ENCODE measurements around the gene MELTF. TPM values are rescaled to one million over a fixed set of nuclear protein-coding genes. Genes with fewer than 3 reads are reported as not detected.

MELTF gene
- total and polyA plus RNA-seq, 2 experiments from 2014 or later: 74.0 to 121 TPM

DNA sequence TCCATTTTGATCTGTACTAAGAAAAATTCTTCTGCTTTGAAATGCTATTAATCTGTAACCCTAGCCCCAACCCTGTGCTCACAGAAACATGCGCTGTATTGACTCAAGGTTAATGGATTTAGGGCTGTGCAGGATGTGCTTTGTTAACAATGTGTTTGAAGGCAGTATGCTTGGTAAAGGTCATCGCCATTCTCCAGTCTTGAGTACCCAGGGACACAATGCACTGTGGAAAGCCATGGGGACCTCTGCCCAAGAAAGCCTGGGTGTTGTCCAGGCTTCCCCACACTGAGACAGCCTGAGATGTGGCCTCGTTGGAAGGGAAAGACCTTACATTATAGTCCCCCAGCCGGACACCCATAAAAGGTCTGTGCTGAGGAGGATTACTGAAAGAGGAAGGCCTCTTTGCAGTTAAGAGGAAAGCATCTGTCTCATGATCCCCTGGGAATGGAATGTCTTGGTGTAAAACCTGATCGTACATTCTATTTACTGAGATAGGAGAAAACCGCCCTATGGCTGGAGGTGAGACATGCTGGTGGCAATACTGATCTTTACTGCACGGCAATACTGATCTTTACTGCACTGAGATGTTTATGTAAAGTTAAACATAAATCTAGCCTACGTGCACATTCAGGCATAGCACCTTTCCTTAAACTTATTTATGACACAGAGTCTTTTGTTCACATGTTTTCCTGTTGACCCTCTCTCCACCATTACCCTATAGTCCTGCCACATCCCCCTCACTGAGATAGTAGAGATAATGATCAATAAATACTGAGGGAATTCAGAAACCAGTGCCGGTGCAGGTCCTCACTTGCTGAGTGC lies 67.3 kb downstream of the MELTF start:
- Histone ChIP-seq H3K9me2 (replicated peaks; ENCODE audit: insufficient read depth) (no peaks in the 10 kb centered on the region), H2AFZ (no peak overlapping the region), H3K36me3 (replicated peaks; ENCODE audit: insufficient read depth, low read depth) (no peaks in the 10 kb centered on the region), H3K79me2 (peaks cover 14% of the 10 kb centered on the region), H3K27me3 (no peaks in the 10 kb centered on the region), H3K27ac (peak overlapping the region; percentile 91), H3K9me3 (ENCODE audit: low read depth) (no peaks in the 10 kb centered on the region), H3K4me1 (ENCODE audit: insufficient read depth) (peaks cover 19% of the 10 kb centered on the region), H3K4me3 (no peak overlapping the region), H4K20me1 (ENCODE audit: insufficient read depth, poor library complexity, severe bottlenecking) (no peaks in the 10 kb centered on the region), H3K4me2 (peak overlapping the region; percentile 25)
- no peak for TF ChIP-seq EZH2phosphoT487 (IDR thresholded peaks at IDR 0.05; ENCODE audit: low read depth, severe bottlenecking, unreplicated experiment)
- TF ChIP-seq, protein P1, sequence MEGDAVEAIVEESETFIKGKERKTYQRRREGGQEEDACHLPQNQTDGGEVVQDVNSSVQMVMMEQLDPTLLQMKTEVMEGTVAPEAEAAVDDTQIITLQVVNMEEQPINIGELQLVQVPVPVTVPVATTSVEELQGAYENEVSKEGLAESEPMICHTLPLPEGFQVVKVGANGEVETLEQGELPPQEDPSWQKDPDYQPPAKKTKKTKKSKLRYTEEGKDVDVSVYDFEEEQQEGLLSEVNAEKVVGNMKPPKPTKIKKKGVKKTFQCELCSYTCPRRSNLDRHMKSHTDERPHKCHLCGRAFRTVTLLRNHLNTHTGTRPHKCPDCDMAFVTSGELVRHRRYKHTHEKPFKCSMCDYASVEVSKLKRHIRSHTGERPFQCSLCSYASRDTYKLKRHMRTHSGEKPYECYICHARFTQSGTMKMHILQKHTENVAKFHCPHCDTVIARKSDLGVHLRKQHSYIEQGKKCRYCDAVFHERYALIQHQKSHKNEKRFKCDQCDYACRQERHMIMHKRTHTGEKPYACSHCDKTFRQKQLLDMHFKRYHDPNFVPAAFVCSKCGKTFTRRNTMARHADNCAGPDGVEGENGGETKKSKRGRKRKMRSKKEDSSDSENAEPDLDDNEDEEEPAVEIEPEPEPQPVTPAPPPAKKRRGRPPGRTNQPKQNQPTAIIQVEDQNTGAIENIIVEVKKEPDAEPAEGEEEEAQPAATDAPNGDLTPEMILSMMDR (IDR thresholded peaks at IDR 0.05; ENCODE audit: poor library complexity): no peak
- no peak for DNase-seq (ENCODE audit: low spot score)
- WGBS (ENCODE audit: low lambda C conversion rate, missing lambda C conversion rate): 43% methylated on average over 9 of the region's 9 CpGs

DNA sequence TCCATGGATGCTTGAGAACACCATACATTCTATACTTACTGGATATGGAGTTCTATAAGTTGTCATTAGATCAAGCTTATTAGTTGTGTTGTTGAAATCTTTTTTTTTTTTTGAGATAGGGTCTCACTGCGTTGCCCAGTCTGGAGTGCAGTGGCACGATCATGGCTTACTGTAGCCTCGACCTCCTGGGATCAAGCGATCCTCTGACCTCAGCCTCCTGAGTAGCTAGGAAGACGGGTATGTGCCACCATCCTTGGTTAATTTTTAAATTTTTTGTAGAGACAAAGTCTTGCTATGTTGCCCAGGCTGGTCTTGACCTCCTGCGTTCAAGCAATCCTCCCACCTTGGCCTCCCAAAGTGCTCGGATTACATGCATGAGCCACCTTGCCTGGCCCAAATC lies 74.8 kb downstream of the MELTF start:
- H3K4me2 ChIP-seq: no peak overlapping the region
- 86% methylated on average over 7 of the region's 7 CpGs for WGBS (ENCODE audit: low lambda C conversion rate, missing lambda C conversion rate)
- H3K36me3 ChIP-seq (replicated peaks; ENCODE audit: insufficient read depth, low read depth): no peaks in the 10 kb centered on the region
- TF ChIP-seq EZH2 (IDR thresholded peaks at IDR 0.05; ENCODE audit: borderline replicate concordance) (no peak), EZH2phosphoT487 (IDR thresholded peaks at IDR 0.05; ENCODE audit: low read depth, severe bottlenecking, unreplicated experiment) (no peak)
- TF ChIP-seq, protein P1 (IDR thresholded peaks at IDR 0.05; ENCODE audit: poor library complexity): no peak
- no peak for DNase-seq (ENCODE audit: low spot score)
- no peak overlapping the region for H3K4me3 ChIP-seq
- H2AFZ ChIP-seq: no peak overlapping the region
- no peaks in the 10 kb centered on the region for H3K4me1 ChIP-seq (ENCODE audit: insufficient read depth)
- no peaks in the 10 kb centered on the region for H3K9me3 ChIP-seq (ENCODE audit: low read depth)
- H3K27me3 ChIP-seq: no peaks in the 10 kb centered on the region
- no peaks in the 10 kb centered on the region for H3K79me2 ChIP-seq
- no peaks in the 10 kb centered on the region for H4K20me1 ChIP-seq (ENCODE audit: insufficient read depth, poor library complexity, severe bottlenecking)
- H3K27ac ChIP-seq: no peak overlapping the region
- H3K9me2 ChIP-seq (replicated peaks; ENCODE audit: insufficient read depth): no peaks in the 10 kb centered on the region

Other genes with a start within 250 kb of the MELTF start
- 32.2 and 37.9 TPM in 2 replicates for gene SENP5, start 161.9 kb downstream of the MELTF start, total RNA-seq
- 11.3 and 16.8 TPM in 2 replicates for gene SENP5, start 161.9 kb downstream of the MELTF start, polyA plus RNA-seq
- gene NCBP2, start 87.3 kb downstream of the MELTF start, total RNA-seq: 60.2 and 78.3 TPM in 2 replicates
- gene NCBP2, start 87.3 kb downstream of the MELTF start, polyA plus RNA-seq: 94.5 and 101 TPM in 2 replicates
- gene PIGZ, start 61.0 kb downstream of the MELTF start, total RNA-seq: 11.1 and 18.0 TPM in 2 replicates
- 24.2 and 32.6 TPM in 2 replicates for gene PIGZ, start 61.0 kb downstream of the MELTF start, polyA plus RNA-seq

All from hepatocyte (in vitro differentiated cells).